Nephron progenitor cell (in vitro differentiated cells): ENCODE measurements around the gene POMT1.
A peak's percentile ranks its signal among the peaks of the same experiment; 100 is the strongest.

Experiments
- DNase-seq: peaks from one replicate; pipeline ENCODE4 v3.0.0; 2021
- H3K27ac Mint-ChIP-seq: 2 replicates; pipeline ENCODE4 v1.8.0; 2021; ENCODE audit warnings: mild to moderate bottlenecking, moderate library complexity, mixed read lengths
- H3K27me3 Mint-ChIP-seq: 2 replicates; pipeline ENCODE4 v1.8.0; 2021; ENCODE audit warnings: mild to moderate bottlenecking, low read depth, mixed read lengths; ENCODE audit not compliant: poor library complexity
- H3K36me3 Mint-ChIP-seq: 2 replicates; pipeline ENCODE4 v1.8.0; 2021; ENCODE audit warnings: low read depth, mixed read lengths
- H3K4me1 Mint-ChIP-seq: 2 replicates; pipeline ENCODE4 v1.8.0; 2021; ENCODE audit warnings: mixed read lengths
- H3K4me3 Mint-ChIP-seq: 2 replicates; pipeline ENCODE4 v1.8.0; 2021; ENCODE audit warnings: mild to moderate bottlenecking, moderate library complexity, mixed read lengths
- H3K9me3 Mint-ChIP-seq: 2 replicates; pipeline ENCODE4 v1.8.0; 2021; ENCODE audit warnings: mild to moderate bottlenecking, moderate library complexity, mixed read lengths
- TF ChIP-seq, protein P1 (sequence below): fragments of 200-600 bp; sonication (generic); IDR thresholded peaks from 2 replicates; pipeline ENCODE4 v1.5.0; 2021; ENCODE audit warnings: antibody characterized with exemption

POMT1 gene

DNA sequence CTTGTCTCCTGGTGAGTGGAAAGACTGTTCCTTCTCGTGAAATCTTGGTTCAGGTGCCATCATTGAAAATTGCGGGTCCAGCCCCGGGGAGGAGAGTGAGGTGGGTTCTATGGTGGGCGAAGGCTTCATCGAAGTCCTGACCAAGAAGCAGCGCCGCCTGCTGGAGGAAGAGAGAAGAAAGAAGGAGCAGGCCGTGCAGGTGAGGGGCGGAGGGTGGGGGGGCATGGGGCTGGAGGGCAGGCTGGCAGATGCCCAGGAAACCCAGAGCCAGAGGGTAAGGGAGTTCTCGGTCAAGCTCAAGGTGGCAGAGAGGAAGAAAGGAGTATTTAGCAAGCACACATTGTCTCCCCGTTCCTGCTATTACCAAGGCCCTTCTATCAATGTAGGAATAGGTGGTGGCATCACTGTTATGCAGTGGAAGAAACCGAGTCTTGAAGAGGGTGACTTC lies 24.3 kb upstream of the POMT1 start:
- no peaks in the 10 kb centered on the region for H3K4me1 Mint-ChIP-seq
- peaks cover 7% of the 10 kb centered on the region for H3K27me3 Mint-ChIP-seq
- no peak overlapping the region for H3K4me3 Mint-ChIP-seq
- TF ChIP-seq, protein P1, sequence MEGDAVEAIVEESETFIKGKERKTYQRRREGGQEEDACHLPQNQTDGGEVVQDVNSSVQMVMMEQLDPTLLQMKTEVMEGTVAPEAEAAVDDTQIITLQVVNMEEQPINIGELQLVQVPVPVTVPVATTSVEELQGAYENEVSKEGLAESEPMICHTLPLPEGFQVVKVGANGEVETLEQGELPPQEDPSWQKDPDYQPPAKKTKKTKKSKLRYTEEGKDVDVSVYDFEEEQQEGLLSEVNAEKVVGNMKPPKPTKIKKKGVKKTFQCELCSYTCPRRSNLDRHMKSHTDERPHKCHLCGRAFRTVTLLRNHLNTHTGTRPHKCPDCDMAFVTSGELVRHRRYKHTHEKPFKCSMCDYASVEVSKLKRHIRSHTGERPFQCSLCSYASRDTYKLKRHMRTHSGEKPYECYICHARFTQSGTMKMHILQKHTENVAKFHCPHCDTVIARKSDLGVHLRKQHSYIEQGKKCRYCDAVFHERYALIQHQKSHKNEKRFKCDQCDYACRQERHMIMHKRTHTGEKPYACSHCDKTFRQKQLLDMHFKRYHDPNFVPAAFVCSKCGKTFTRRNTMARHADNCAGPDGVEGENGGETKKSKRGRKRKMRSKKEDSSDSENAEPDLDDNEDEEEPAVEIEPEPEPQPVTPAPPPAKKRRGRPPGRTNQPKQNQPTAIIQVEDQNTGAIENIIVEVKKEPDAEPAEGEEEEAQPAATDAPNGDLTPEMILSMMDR = peak; percentile 56
- peaks cover 65% of the 10 kb centered on the region for H3K36me3 Mint-ChIP-seq
- H3K27ac Mint-ChIP-seq = no peak overlapping the region
- peak; percentile 73 for DNase-seq
- no peaks in the 10 kb centered on the region for H3K9me3 Mint-ChIP-seq

DNA sequence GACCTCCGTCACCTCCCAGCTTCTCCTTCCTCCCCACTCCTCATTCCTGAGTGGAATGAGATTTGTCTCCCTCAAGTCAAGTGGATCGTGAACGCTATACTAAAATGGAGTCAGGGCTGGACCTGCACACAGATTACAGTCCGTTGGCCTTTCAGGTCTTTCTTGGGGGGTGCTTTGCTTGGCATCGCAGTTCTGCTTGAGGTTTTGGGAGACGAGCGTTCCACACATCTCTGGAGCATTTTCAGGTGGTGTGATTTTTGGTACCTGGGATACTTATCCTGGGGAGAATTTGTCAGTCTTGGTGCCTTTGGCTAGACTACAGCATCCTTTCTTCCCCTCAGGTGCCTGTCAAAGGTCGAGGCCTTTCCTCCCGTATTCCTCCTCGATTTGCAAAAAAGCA lies 23.8 kb upstream of the POMT1 start:
- peaks cover 60% of the 10 kb centered on the region for H3K36me3 Mint-ChIP-seq
- H3K4me3 Mint-ChIP-seq = no peak overlapping the region
- H3K27me3 Mint-ChIP-seq = peaks cover 7% of the 10 kb centered on the region
- no peaks in the 10 kb centered on the region for H3K9me3 Mint-ChIP-seq
- DNase-seq = no peak
- TF ChIP-seq, protein P1 = no peak
- H3K4me1 Mint-ChIP-seq = no peaks in the 10 kb centered on the region
- peak overlapping the region; percentile 45 for H3K27ac Mint-ChIP-seq

DNA sequence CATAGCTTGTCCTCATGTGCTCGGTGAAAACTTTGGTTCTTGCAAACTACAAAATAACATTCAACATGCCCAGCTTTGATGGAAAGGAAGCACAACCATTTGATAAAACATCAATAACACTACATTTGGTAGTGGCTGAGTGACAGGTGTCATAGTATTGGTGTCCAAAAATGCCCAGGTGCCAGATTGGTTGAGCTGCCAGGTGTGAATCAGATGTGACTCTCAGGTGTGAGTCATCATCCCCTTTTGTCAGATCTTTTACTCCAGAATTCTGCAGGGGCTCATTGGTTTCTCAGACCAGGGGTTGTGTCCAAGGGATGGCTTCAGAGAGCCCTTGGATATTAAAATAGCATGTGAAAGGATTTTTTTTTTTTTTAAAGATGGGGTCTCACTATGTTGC lies 22.5 kb upstream of the POMT1 start:
- Mint-ChIP-seq H3K4me1 (no peaks in the 10 kb centered on the region), H3K36me3 (peaks cover 48% of the 10 kb centered on the region), H3K9me3 (no peaks in the 10 kb centered on the region), H3K27ac (no peak overlapping the region), H3K27me3 (peaks cover 10% of the 10 kb centered on the region), H3K4me3 (no peak overlapping the region)
- TF ChIP-seq, protein P1 = no peak
- no peak for DNase-seq

DNA sequence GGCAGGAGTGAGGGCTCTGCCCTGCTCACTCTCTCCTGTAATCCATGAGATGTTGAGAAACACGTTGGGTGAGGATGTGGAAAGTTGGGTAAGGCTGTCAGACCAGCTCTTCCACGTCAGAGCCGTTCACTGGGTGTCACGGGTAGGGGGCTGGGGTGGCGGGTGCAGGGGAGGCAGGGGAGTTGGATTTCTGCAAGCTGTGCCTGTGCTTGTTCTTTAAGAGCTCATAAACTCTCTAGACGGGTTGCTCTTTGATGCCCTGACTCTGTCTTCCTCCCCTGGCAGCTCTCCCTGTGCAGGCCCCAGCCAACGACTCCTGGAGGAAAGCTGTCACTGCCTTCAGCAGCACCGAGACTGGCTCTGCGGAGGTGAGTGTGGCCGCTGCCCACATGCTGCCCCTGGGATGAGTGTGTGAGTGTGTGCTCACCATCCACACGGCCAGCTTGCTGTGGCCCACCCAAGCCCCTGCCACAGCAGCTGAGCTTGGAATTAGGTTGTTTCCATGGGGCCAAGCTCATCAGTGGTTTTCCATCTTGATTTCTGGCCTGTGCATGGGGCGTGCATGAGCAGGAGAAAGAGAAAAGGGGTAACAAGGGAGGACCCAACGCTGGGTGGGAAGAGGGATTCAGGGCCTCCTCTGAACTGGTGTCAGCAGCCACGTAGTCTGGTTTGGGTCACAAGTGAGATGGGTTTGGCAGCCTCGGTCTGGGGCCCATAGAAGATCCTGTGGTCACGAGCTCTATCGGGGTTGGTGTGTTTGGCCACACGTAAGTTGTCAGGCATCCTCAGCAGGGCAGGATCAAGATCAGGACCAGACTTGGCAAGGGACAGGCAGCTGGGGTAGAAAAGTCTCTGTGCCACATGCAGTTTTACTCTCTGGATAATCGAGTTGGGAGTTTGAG lies 21.0 kb upstream of the POMT1 start:
- no peak overlapping the region for H3K4me3 Mint-ChIP-seq
- H3K9me3 Mint-ChIP-seq = no peaks in the 10 kb centered on the region
- DNase-seq = no peak
- TF ChIP-seq, protein P1 = no peak
- peaks cover 10% of the 10 kb centered on the region for H3K27me3 Mint-ChIP-seq
- H3K4me1 Mint-ChIP-seq = no peaks in the 10 kb centered on the region
- peaks cover 58% of the 10 kb centered on the region for H3K36me3 Mint-ChIP-seq
- peak overlapping the region; percentile 83 for H3K27ac Mint-ChIP-seq

DNA sequence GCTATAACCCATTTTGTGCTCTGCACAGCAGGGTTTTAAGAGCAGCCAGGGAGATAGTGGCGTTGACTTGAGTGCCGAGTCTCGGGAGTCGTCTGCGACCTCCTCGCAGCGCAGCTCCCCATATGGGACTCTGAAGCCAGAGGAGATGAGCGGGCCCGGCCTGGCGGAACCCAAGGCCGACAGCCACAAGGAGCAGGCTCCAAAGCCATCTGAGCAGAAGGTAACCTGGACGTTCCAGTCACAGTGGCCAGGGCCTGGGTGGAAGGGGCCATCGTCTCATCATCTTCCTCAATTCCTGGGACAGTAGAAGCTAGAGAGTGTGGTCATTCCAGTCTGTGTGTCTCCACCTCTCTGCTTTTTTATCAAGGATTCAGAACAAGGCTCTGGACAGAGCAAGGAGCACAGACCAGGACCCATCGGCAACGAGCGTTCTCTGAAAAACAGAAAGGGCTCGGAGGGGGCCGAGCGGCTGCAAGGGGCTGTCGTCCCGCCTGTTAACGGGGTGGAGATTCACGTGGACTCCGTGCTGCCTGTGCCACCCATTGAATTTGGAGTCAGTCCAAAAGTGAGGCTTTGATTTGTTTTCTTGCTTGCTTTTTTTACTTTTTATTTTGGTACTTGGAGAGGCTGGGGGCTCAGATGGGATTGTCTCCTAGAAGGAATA lies 20.2 kb upstream of the POMT1 start:
- H3K27me3 Mint-ChIP-seq = peaks cover 10% of the 10 kb centered on the region
- H3K9me3 Mint-ChIP-seq = no peaks in the 10 kb centered on the region
- TF ChIP-seq, protein P1 = no peak
- H3K4me1 Mint-ChIP-seq = no peaks in the 10 kb centered on the region
- no peak overlapping the region for H3K4me3 Mint-ChIP-seq
- no peak for DNase-seq
- H3K36me3 Mint-ChIP-seq = peaks cover 65% of the 10 kb centered on the region
- peak overlapping the region; percentile 83 for H3K27ac Mint-ChIP-seq
